ENCODE measurements around the gene MAP3K5. TPM values are rescaled to one million over a fixed set of nuclear protein-coding genes. Genes with fewer than 3 reads are reported as not detected.

MAP3K5 gene
- total RNA-seq, 1 donor from 2014 or later: 1.7 TPM

- peaks cover 5% of the 10 kb centered on the region for H3K4me1 ChIP-seq (ENCODE audit: insufficient read depth, low read length)
- H3K27me3 ChIP-seq (ENCODE audit: insufficient read depth, low read length): peaks cover 21% of the 10 kb centered on the region
- no peak within 1 kb of the TSS for H3K27ac ChIP-seq (ENCODE audit: low read depth, low read length)
- FAIRE-seq (no peak), DNase-seq (ENCODE audit: low read depth) (no peak)
- Mint-ChIP-seq H3K27me3 (ENCODE audit: low read depth, unreplicated experiment) (peaks cover 23% of the 10 kb centered on the region), H3K4me1 (ENCODE audit: low read depth, unreplicated experiment) (no peaks in the 10 kb centered on the region), H3K9me3 (ENCODE audit: unreplicated experiment) (no peaks in the 10 kb centered on the region), H3K36me3 (ENCODE audit: low read depth, unreplicated experiment) (no peaks in the 10 kb centered on the region), H3K27ac (ENCODE audit: unreplicated experiment) (peak within 1 kb of the TSS; percentile 21), H3K4me3 (ENCODE audit: unreplicated experiment) (peak within 1 kb of the TSS; percentile 81)
- no peak for TF ChIP-seq EZH2 (IDR thresholded peaks at IDR 0.05; ENCODE audit: insufficient read depth, low read length)
- TF ChIP-seq CTCF (IDR thresholded peaks at IDR 0.05; ENCODE audit: insufficient read depth, low read depth, low read length): peak; percentile 30
- H3K9ac ChIP-seq (ENCODE audit: low read length): peak within 1 kb of the TSS; percentile 27
- H4K20me1 ChIP-seq (ENCODE audit: insufficient read depth, low read length): no peaks in the 10 kb centered on the region
- H3K36me3 ChIP-seq (ENCODE audit: insufficient read depth, low read length): no peaks in the 10 kb centered on the region
- no peaks in the 10 kb centered on the region for H3K79me2 ChIP-seq (ENCODE audit: insufficient read depth, low read length)
- peak within 1 kb of the TSS; percentile 85 for H2AFZ ChIP-seq (ENCODE audit: low read depth, low read length)
- no peaks in the 10 kb centered on the region for H3K9me3 ChIP-seq (ENCODE audit: insufficient read depth, low read depth, low read length)
- peak within 1 kb of the TSS; percentile 88 for H3K4me2 ChIP-seq (ENCODE audit: low read length)
- peak within 1 kb of the TSS; percentile 61 for H3K4me3 ChIP-seq (ENCODE audit: insufficient read depth, low read depth, low read length)
Observed at GRCh38 chr6:136550330-136551071, 241.8 kb downstream of the MAP3K5 start, which contains the start of gene MAP7. Gene MAP7, minus strand, starts transcription at chr6:136550422. Its CDS starts 14 bp downstream, at chr6:136550408.

GRCh38 chr6:136550045-136550329 lies 242.3 kb downstream of the MAP3K5 start:
- Mint-ChIP-seq H3K27me3 (ENCODE audit: low read depth, unreplicated experiment) (peaks cover 23% of the 10 kb centered on the region), H3K9me3 (ENCODE audit: unreplicated experiment) (no peaks in the 10 kb centered on the region), H3K4me1 (ENCODE audit: low read depth, unreplicated experiment) (no peaks in the 10 kb centered on the region), H3K4me3 (ENCODE audit: unreplicated experiment) (no peak overlapping the region), H3K36me3 (ENCODE audit: low read depth, unreplicated experiment) (no peaks in the 10 kb centered on the region), H3K27ac (ENCODE audit: unreplicated experiment) (no peak overlapping the region)
- Histone ChIP-seq H3K9ac (ENCODE audit: low read length) (peak overlapping the region; percentile 27), H3K79me2 (ENCODE audit: insufficient read depth, low read length) (no peaks in the 10 kb centered on the region), H3K9me3 (ENCODE audit: insufficient read depth, low read depth, low read length) (no peaks in the 10 kb centered on the region), H3K4me1 (ENCODE audit: insufficient read depth, low read length) (peaks cover 5% of the 10 kb centered on the region), H3K27ac (ENCODE audit: low read depth, low read length) (no peak overlapping the region), H4K20me1 (ENCODE audit: insufficient read depth, low read length) (no peaks in the 10 kb centered on the region), H2AFZ (ENCODE audit: low read depth, low read length) (peak overlapping the region; percentile 85), H3K4me2 (ENCODE audit: low read length) (peak overlapping the region; percentile 88), H3K4me3 (ENCODE audit: insufficient read depth, low read depth, low read length) (peak overlapping the region; percentile 61), H3K27me3 (ENCODE audit: insufficient read depth, low read length) (peaks cover 21% of the 10 kb centered on the region), H3K36me3 (ENCODE audit: insufficient read depth, low read length) (no peaks in the 10 kb centered on the region)
- no peak for FAIRE-seq
- TF ChIP-seq CTCF (IDR thresholded peaks at IDR 0.05; ENCODE audit: insufficient read depth, low read depth, low read length) (no peak), EZH2 (IDR thresholded peaks at IDR 0.05; ENCODE audit: insufficient read depth, low read length) (no peak)
- no peak for DNase-seq (ENCODE audit: low read depth)
